T-helper 1 cell treated with Interleukin-12 subunit alpha and Interleukin-12 subunit beta and Interleukin-4 antibody, amounts not matched to agents 30 ng/mL and 1 ng/mL, for 36 hours (primary cell): Measurements from ENCODE around the gene WDR89. TPM values are rescaled to one million over a fixed set of nuclear protein-coding genes. Genes with fewer than 3 reads are reported as not detected.
"Not testable (repeated sequence)": the region's sequence is repeated elsewhere in the genome, so short reads cannot be mapped to it uniquely, and the experiment has no call there.

Experiments used
- intact Hi-C: fragments of 100-400 bp; cut with micrococcal nuclease; formaldehyde crosslinking; loops from one replicate; pipeline ENCODE4 v1.15.1; 2024
- total RNA-seq: library from RNA; stranded (reverse); gene quantifications from 2 replicates; pipeline ENCODE4 v1.2.3, GENCODE V29; 2022

WDR89 gene, protein sequence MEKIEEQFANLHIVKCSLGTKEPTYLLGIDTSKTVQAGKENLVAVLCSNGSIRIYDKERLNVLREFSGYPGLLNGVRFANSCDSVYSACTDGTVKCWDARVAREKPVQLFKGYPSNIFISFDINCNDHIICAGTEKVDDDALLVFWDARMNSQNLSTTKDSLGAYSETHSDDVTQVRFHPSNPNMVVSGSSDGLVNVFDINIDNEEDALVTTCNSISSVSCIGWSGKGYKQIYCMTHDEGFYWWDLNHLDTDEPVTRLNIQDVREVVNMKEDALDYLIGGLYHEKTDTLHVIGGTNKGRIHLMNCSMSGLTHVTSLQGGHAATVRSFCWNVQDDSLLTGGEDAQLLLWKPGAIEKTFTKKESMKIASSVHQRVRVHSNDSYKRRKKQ
- 24.2 and 25.8 TPM in 2 replicates for total RNA-seq

DNA sequence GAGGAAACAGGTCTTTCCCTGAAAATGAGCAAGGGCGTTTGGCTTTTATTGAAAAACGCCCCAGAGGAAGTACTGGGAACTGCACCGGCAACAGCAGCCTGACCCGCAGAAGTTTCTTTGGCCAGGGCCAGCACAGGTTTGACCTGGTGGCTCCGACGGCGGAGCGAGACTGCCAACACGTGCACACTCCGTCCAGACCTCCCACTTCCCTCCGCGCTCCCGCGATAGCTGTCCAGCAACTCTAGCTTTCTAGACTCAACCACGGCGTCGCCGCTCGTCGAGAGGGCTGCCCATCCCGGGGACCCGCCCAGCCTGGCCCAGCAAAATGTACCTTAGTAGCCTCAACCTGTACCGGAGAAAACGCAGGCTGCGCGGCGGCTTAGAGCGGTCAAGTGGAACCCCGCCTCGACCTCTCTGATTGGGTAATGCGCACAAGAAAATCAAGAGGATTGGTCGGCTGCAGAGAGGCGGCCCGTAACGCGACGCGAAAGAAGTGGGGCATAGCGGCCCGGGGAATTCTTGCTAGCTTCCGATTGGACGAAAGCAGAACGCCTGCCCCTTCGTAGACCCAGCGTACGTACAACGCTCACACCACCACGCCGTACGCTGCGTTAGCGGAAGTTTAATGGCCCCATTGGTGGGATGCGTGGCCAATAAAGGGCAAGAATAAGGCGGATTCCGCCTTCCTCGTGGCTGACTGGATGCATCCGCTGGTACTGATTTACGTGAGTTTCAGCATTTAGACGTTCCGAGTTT is at the start of gene WDR89:
WDR89 (minus strand) TSS at position 399 of the 756 bp plus-strand sequence. CDS start 41,929 bp downstream, outside the sequence.
- intact Hi-C loops = loop anchor here (1.0 to 10.0 kb wide), 17 partner anchors 8 to 899 kb away; partner anchors contain the start of genes ESR2, HSPA2, MTHFD1 and PPP2R5E

DNA sequence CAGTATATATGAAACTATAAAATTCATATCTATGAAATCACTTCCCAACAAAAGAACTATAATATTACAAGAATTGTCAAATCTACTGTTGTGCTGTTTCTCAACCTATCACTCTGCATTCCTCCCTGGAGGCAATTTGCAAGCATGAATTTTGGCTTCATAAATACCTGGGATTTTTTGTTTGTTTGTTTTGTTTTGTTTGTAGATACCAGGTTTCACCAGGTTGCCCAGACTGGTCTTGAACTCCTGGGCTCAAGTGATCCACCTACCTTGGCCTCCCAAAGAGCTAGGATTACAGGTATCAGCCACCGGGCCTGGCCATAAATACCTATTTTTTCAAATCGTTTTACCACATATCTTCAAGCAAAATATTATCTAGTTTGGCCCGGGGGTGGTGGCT is 47.5 kb upstream of the WDR89 start:
- intact Hi-C loops = no loop called here

DNA sequence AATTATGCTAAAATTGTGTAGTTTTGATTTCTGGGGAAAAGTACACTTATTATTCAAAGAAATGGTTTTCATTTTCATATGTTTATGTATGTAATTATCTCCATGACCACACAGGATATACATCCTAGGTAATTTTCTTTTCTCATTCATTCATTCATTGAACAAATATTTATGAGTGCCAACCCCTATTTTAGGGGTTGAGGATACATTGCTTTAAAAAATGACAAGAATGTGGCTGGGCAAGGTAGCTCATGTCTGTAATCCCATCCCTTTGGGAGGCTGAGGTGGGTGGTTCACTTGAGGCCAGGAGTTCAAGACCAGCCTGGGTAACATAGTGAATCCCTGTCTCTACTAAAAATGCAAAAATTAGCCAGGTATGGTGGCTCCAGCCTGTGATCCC is 45.3 kb upstream of the WDR89 start:
- intact Hi-C loops = no loop called here

DNA sequence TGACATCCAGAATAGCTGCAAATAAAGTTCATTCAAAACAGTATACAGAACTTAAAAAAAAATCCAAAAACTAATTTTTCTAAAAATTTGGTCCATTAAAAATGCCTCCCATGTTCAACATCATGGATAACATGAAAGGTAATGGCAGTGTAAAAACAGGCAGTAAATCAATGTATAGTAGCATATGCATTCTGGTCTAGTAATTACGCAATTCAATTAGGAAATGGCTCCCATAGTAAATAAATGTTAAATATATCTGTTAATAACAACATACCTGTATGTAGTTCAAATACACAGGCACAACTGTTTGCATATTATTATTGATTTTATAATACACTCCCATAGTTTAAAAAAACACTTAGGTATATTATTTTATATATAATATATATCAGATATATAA is 43.7 kb upstream of the WDR89 start:
- intact Hi-C loops = no loop called here

DNA sequence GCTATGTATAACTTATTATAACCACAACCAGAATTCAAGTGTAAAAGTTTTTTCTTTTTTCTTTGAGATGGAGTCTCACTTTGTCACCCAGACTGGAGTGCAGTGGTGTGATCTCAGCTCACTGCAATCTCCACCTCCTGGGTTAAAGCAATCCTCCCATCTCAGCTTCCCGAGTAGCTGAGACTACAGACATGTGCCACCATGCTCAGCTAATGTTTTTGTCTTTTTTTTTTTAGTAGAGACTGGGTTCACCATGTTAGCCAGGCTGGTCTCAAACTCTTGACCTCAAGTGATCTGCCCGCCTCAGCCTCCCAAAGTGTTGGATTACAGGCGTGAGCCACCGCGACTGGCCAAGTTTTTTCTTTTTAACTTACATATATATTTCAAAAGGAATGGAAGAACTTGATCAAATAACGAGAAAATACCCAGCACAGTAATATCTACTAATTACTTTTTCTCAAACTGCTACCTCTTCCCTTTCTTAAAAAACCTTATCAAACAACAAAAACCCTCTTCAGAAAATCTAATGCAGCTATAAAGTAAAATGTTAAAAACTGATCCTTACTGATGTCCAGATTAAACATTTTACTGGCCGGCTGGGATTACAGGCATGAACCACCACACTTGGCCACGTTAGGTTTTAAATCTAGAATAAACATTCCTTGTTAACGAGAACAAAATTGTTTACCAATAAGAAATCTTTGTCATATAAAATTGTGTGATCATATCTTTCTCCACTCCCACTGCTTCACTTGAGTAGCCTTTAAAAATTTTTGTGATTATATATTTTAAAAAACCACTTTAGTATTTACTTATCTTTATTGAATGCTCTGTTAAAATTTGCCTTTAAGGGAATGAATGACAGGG is 41.3 kb upstream of the WDR89 start:
- intact Hi-C loops = no loop called here

- intact Hi-C loops = no loop called here
These were observed 36.9 kb upstream of the WDR89 start for GRCh38 chr14:63678536-63678935.

GRCh38 chr14:63677891-63678379 is 36.3 kb upstream of the WDR89 start:
- intact Hi-C loops = no loop called here

- intact Hi-C loops = no loop called here
These were observed 34.9 kb upstream of the WDR89 start for GRCh38 chr14:63676615-63677014.

DNA sequence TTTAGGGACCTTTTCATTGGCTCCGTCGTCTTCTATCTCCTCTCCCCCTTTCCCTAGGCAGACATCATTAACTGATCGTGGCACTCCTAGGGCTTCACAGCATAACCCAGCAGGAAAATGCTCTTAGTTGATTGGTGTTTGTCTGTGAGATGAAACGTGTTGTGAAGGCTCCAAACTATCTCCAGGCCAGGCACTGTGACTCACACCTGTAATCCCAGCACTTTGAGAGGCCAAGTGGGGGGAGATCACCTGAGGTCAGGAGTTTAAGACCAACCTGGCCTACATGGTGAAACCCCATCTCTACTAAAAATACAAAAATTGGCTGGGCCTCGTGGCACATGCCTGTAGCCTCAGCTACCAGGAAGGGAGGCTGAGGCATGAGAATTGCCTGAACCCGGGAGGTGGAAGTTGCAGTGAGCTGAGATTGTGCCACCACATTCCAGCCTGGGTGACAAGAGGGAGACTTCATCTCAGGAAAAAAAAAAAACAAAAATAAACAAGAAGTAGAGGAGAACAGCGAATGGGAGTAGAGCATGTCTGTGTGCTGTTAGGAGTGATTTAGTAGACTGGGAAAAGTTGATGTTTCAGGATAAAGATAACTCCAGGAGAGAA is 32.3 kb upstream of the WDR89 start:
- intact Hi-C loops = no loop called here

DNA sequence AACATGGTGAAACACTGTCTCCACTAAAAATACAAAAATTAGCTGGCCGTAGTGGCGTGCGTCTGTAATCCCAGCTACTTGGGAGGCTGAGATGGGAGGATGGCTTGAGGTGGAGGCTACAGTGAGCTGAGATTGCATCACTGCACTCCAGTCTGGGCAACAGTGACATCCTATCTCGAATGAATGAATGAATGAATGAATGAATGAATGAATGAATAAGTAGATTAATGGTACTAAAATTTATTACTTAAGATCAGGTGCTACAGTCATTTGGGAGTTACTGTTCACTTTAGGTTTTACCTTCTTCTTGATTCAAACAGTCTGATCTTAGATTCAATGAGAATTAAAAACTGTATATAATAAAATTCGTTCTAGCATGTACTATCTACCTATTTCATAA is 31.6 kb upstream of the WDR89 start:
- intact Hi-C loops = no loop called here

- intact Hi-C loops = no loop called here
These were observed 30.9 kb upstream of the WDR89 start for GRCh38 chr14:63672417-63673180.

- intact Hi-C loops = no loop called here
These were observed 30.3 kb upstream of the WDR89 start for GRCh38 chr14:63671987-63672386.

DNA sequence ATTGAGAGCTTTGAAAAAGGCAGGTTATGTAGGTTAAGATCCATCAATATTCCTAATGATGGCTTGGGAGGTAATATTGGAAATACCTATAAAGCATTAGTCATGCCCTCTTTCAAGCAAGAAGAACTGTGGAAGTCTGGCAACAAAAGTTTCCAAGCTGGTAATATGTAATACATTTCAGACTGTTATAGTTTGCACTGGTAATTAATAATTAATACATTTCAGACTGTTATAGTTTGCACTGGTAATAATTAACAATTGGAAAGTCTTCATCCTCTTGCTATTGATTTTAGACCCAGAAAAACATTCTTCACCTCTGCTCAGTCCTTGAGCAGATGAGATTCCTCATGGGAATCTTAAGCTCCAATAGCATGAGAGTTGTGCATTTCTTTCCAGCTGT is 29.0 kb upstream of the WDR89 start:
- intact Hi-C loops = no loop called here

DNA sequence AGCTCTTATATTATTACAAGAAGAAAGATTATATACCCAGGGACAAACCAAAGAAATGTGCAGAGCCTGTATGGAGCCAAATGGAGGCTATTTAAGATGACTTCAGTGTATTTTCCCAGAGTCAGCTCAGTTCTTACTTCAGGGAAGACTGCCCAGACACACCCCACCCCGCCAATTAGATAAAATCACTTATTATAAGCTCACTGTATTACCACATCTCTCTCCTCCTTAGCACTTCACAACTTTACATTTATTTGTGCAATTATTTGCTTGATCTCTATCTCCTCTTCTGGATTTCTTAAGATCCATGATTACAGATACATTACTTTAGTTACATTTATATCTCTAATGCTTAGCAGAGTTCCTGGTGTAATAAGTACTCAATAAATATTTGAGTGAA is 24.7 kb upstream of the WDR89 start:
- intact Hi-C loops = no loop called here

DNA sequence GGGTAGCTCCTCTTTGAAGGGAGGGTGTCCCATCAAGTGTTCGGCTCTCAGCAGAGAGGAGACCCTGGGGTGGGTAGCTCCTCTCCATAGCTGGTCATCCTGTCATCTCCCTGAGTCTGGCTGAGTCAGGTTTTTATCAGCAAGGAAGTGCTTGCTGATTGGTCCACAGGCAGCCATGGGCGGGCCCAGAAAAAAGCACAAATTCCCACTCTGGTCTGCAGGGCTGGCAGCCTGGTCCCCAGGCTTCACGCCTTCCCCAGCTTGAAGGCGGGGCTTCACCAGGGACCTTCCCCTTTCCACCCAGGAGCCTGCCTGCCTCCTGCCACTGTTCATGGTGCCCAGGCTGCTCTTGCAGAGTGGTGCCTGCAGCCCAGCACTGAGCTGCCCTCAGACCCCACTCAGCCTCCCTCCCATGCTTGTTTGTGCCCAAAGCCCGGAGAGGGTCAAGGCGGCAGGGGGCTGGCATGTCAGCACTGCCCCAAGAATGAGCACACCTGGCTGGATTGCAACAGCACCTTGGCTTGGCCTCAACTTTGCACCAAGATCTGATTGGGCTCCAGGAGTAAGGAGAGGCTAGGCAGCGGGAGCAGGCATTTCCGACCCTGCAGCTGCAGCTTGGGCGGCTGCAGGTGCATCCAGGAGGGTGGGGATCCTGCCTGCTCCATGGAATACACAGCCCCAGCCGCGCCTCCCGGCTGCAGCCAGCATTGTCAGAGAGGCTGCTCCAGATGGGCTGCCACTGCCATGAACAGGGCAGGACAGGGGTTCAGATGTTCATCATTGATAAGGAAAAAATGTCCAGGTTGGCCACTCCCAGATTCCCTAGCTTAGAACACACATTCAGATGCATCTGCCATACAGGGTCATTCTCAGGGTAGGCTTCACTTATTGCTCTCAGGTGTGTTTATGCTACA is 22.0 kb upstream of the WDR89 start:
- intact Hi-C loops = no loop called here

DNA sequence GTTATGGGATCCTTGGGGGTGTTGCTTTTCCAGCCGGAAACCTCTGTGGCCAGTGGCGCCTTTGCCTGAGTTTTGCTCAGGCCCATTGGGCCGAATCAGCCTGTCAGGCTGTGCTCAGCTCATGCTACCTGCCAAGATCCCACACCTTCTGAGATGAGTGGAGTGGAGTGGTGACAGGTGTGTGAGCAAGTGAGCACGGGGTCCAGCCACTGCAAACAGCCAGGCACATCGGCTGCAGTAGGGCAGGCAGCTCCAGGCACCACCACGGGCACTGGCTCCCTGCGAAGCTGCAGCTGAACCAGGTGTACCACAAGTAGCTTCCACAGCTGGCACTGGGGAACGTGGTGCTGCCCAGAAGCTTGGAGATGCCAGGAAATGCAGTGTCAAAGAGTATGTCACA is 21.1 kb upstream of the WDR89 start:
- intact Hi-C loops = no loop called here

- intact Hi-C loops = not testable (repeated sequence)
These were observed 20.2 kb upstream of the WDR89 start for GRCh38 chr14:63661881-63662280.

DNA sequence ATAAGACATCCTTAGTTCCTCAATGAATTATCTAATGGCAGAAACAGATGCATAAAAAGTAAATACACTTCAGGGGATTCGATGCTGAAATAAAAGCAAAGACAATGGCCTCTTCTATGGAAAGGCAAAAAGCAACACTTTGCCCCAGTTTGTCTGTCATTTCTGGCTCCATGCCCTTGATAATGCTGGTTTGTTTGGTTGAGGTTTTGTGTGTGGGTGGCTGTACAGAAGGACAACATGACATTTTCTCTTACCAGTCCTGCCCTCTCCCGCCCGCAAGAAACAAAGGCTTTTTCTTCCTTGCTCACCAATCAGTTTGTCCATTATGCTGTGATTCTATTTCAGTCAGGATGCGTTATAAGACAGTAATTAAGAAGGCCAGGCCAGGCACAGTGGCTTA is 18.1 kb upstream of the WDR89 start:
- intact Hi-C loops = no loop called here

DNA sequence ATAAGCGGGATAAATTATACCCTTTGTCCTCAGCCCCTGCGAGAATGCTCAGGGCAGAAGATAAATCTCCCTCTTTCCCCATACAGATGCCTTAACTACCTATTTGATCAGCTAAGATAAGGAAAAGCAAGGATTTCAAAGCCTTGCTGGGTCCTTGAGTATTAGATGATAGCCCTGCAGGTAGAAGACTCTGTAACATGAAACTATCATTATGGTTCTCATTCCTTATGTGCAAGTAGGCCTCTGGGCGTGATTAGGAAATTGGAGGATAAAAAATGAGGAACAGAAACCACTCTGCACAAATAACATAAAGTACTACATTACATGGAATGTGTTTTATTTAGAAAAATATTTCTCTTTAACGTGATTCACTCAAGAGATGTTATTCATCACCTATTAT is 14.5 kb upstream of the WDR89 start:
- intact Hi-C loops = no loop called here
